ENCODE data around the gene TRIAP1. TPM values are rescaled to one million over a fixed set of nuclear protein-coding genes. Genes with fewer than 3 reads are reported as not detected.
"Not testable (repeated sequence)": the region's sequence is repeated elsewhere in the genome, so short reads cannot be mapped to it uniquely, and the experiment has no call there.

Gene TRIAP1
- total and polyA plus RNA-seq, 2 experiments from 2014 or later: 43.8 to 53.9 TPM

- Histone ChIP-seq H3K4me2 (peak overlapping the region; percentile 57), H3K79me2 (peaks cover 44% of the 10 kb centered on the region), H3K27ac (peak overlapping the region; percentile 79), H3K27me3 (no peaks in the 10 kb centered on the region), H4K20me1 (ENCODE audit: insufficient read depth, poor library complexity, severe bottlenecking) (no peaks in the 10 kb centered on the region), H3K4me1 (ENCODE audit: insufficient read depth) (peaks cover 10% of the 10 kb centered on the region), H3K4me3 (no peak overlapping the region), H3K36me3 (replicated peaks; ENCODE audit: insufficient read depth, low read depth) (no peaks in the 10 kb centered on the region), H2AFZ (no peak overlapping the region), H3K9me3 (ENCODE audit: low read depth) (no peaks in the 10 kb centered on the region), H3K9me2 (replicated peaks; ENCODE audit: insufficient read depth) (no peaks in the 10 kb centered on the region)
- DNase-seq (ENCODE audit: low spot score): peak; percentile 28
- 71% methylated on average over 3 of the region's 3 CpGs for WGBS (ENCODE audit: low lambda C conversion rate, missing lambda C conversion rate)
- TF ChIP-seq CTCF (IDR thresholded peaks at IDR 0.05; ENCODE audit: poor library complexity): no peak
- TF ChIP-seq EZH2 (IDR thresholded peaks at IDR 0.05; ENCODE audit: borderline replicate concordance): no peak
- no peak for TF ChIP-seq EZH2phosphoT487 (IDR thresholded peaks at IDR 0.05; ENCODE audit: low read depth, severe bottlenecking, unreplicated experiment)
These were observed 7.0 kb upstream of the TRIAP1 start for GRCh38 chr12:120453060-120453750.

GRCh38 chr12:120452524-120452923 lies 6.3 kb upstream of the TRIAP1 start:
- Histone ChIP-seq H3K27ac (peak overlapping the region; percentile 79), H3K4me2 (peak overlapping the region; percentile 57), H3K4me1 (ENCODE audit: insufficient read depth) (peaks cover 14% of the 10 kb centered on the region), H3K79me2 (peaks cover 51% of the 10 kb centered on the region)
- H3K9me2 ChIP-seq (replicated peaks; ENCODE audit: insufficient read depth); DNase-seq (ENCODE audit: low spot score); H3K4me3 ChIP-seq; H3K27me3 ChIP-seq; H3K36me3 ChIP-seq (replicated peaks; ENCODE audit: insufficient read depth, low read depth); H2AFZ ChIP-seq; H3K9me3 ChIP-seq (ENCODE audit: low read depth); H4K20me1 ChIP-seq (ENCODE audit: insufficient read depth, poor library complexity, severe bottlenecking): not testable (repeated sequence)
- 93% methylated on average over 5 of the region's 5 CpGs for WGBS (ENCODE audit: low lambda C conversion rate, missing lambda C conversion rate)

- TF ChIP-seq CTCF (IDR thresholded peaks at IDR 0.05; ENCODE audit: poor library complexity) (no peak), EZH2phosphoT487 (IDR thresholded peaks at IDR 0.05; ENCODE audit: low read depth, severe bottlenecking, unreplicated experiment) (no peak), EZH2 (IDR thresholded peaks at IDR 0.05; ENCODE audit: borderline replicate concordance) (no peak)
- Histone ChIP-seq H3K4me1 (ENCODE audit: insufficient read depth) (peaks cover 31% of the 10 kb centered on the region), H3K79me2 (peaks cover 85% of the 10 kb centered on the region), H3K9me2 (replicated peaks; ENCODE audit: insufficient read depth) (no peaks in the 10 kb centered on the region), H3K4me2 (peak overlapping the region; percentile 94), H3K27me3 (no peaks in the 10 kb centered on the region), H2AFZ (no peak overlapping the region), H3K4me3 (no peak overlapping the region), H3K27ac (no peak overlapping the region), H4K20me1 (ENCODE audit: insufficient read depth, poor library complexity, severe bottlenecking) (peaks cover 3% of the 10 kb centered on the region), H3K36me3 (replicated peaks; ENCODE audit: insufficient read depth, low read depth) (peaks cover 4% of the 10 kb centered on the region), H3K9me3 (ENCODE audit: low read depth) (no peaks in the 10 kb centered on the region)
- DNase-seq (ENCODE audit: low spot score): no peak
- WGBS (ENCODE audit: low lambda C conversion rate, missing lambda C conversion rate): 90% methylated on average over 4 of the region's 4 CpGs
These were observed 1.8 kb upstream of the TRIAP1 start for GRCh38 chr12:120447992-120448391.

GRCh38 chr12:120446844-120447178 lies 627 bp upstream of the TRIAP1 start:
- H4K20me1 ChIP-seq (ENCODE audit: insufficient read depth, poor library complexity, severe bottlenecking); H3K9me3 ChIP-seq (ENCODE audit: low read depth); DNase-seq (ENCODE audit: low spot score); H3K27me3 ChIP-seq; H3K9me2 ChIP-seq (replicated peaks; ENCODE audit: insufficient read depth); H3K36me3 ChIP-seq (replicated peaks; ENCODE audit: insufficient read depth, low read depth): not testable (repeated sequence)
- Histone ChIP-seq H3K4me3 (peak overlapping the region; percentile 87), H3K79me2 (peaks cover 88% of the 10 kb centered on the region), H3K4me1 (ENCODE audit: insufficient read depth) (peaks cover 21% of the 10 kb centered on the region), H2AFZ (peak overlapping the region; percentile 89), H3K4me2 (peak overlapping the region; percentile 94), H3K27ac (peak overlapping the region; percentile 97)
- 5% methylated on average over 17 of the region's 17 CpGs for WGBS (ENCODE audit: low lambda C conversion rate, missing lambda C conversion rate)
